A549 (cell line): ENCODE measurements around the gene ATP2C2.

Source experiments
- CEBPB ChIP-seq, 2 experiments: fragments of >200 bp in 1 of 2; sonication (Bioruptor Twin) in 1 of 2; formaldehyde crosslinking in 1 of 2; IDR thresholded peaks; 2 replicates each; pipeline ENCODE4 v1.6.1; 2012 to 2016
- CHD2 ChIP-seq: fragments of 150-350 bp; IDR thresholded peaks from 2 replicates; pipeline ENCODE4 v1.6.1; 2014; ENCODE audit warnings: low read length; ENCODE audit not compliant: partially characterized antibody
- FOXS1 ChIP-seq: fragments of 250-450 bp; sonication (Bioruptor Pico); IDR thresholded peaks from 2 replicates; pipeline ENCODE4 v1.5.0; 2020; ENCODE audit warnings: mild to moderate bottlenecking, moderate library complexity
- NFE2L2 ChIP-seq: fragments of 150-350 bp; conservative IDR thresholded peaks from 2 replicates; pipeline ENCODE4 v1.6.1; 2014; ENCODE audit warnings: low read length
- POLR2A ChIP-seq: IDR thresholded peaks from 2 replicates; pipeline ENCODE4 v1.6.1; 2012; ENCODE audit warnings: mild to moderate bottlenecking, low read length
- RFX5 ChIP-seq: fragments of 450-650 bp; IDR thresholded peaks from 2 replicates; pipeline ENCODE4 v1.7.1; 2014; ENCODE audit warnings: antibody characterized with exemption, mild to moderate bottlenecking, moderate library complexity
- RNF2 ChIP-seq: fragments of 200-600 bp; sonication (generic); IDR thresholded peaks from 2 replicates; pipeline ENCODE4 v1.6.1; 2016; ENCODE audit warnings: low read depth, mild to moderate bottlenecking, antibody characterized with exemption, moderate library complexity, borderline replicate concordance
- TF ChIP-seq, protein P1 (sequence below): fragments of >200 bp; sonication (Bioruptor Twin); formaldehyde crosslinking; IDR thresholded peaks from 3 replicates; pipeline ENCODE4 v1.5.1; 2016
- TF ChIP-seq, protein P2 (sequence below): IDR thresholded peaks from 2 replicates; pipeline ENCODE4 v1.6.1; 2012
- TF ChIP-seq, protein P3 (sequence below): fragments of 200-600 bp; sonication (generic); IDR thresholded peaks from 2 replicates; pipeline ENCODE4 v1.6.1; 2016; ENCODE audit warnings: antibody characterized with exemption, mild to moderate bottlenecking, moderate library complexity
- TF ChIP-seq, protein P4 (sequence below): fragments of 150-350 bp; IDR thresholded peaks from 2 replicates; pipeline ENCODE4 v1.6.1; 2014; ENCODE audit warnings: low read depth, mild to moderate bottlenecking, low read length
- TF ChIP-seq, protein P5 (sequence below): fragments of 450-650 bp; IDR thresholded peaks from 2 replicates; pipeline ENCODE4 v1.6.1; 2014; ENCODE audit warnings: antibody characterized with exemption

DNA sequence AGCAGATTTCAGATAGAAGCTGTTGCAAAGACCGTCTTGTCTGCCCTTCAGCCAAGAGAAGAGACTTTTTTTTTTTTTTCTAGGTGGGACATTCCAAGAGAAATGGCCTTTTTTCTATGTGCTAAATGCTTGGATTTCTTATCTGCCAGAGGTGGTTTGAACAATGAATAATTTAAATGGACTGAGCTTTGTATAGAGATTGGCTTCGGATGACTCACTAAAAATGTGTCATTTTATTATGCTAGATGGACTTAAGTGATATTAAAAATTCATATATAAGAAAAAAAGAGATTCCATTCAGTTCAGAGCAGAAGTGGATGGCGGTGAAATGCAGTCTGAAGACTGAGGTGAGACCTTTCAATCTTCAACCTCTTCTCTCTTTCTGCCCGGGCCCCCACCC is 77.7 kb downstream of the ATP2C2 start:
- TF ChIP-seq, protein P1, sequence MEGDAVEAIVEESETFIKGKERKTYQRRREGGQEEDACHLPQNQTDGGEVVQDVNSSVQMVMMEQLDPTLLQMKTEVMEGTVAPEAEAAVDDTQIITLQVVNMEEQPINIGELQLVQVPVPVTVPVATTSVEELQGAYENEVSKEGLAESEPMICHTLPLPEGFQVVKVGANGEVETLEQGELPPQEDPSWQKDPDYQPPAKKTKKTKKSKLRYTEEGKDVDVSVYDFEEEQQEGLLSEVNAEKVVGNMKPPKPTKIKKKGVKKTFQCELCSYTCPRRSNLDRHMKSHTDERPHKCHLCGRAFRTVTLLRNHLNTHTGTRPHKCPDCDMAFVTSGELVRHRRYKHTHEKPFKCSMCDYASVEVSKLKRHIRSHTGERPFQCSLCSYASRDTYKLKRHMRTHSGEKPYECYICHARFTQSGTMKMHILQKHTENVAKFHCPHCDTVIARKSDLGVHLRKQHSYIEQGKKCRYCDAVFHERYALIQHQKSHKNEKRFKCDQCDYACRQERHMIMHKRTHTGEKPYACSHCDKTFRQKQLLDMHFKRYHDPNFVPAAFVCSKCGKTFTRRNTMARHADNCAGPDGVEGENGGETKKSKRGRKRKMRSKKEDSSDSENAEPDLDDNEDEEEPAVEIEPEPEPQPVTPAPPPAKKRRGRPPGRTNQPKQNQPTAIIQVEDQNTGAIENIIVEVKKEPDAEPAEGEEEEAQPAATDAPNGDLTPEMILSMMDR: no peak
- TF ChIP-seq, protein P2, sequence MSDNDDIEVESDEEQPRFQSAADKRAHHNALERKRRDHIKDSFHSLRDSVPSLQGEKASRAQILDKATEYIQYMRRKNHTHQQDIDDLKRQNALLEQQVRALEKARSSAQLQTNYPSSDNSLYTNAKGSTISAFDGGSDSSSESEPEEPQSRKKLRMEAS: no peak
- TF ChIP-seq RFX5 (no peak), RNF2 (no peak), CEBPB (IDR thresholded peaks at IDR 0.05) (no peak), NFE2L2 (no peak), CHD2 (no peak), FOXS1 (CRISPR knock-in tag) (no peak), POLR2A (no peak)
- TF ChIP-seq, protein P3, sequence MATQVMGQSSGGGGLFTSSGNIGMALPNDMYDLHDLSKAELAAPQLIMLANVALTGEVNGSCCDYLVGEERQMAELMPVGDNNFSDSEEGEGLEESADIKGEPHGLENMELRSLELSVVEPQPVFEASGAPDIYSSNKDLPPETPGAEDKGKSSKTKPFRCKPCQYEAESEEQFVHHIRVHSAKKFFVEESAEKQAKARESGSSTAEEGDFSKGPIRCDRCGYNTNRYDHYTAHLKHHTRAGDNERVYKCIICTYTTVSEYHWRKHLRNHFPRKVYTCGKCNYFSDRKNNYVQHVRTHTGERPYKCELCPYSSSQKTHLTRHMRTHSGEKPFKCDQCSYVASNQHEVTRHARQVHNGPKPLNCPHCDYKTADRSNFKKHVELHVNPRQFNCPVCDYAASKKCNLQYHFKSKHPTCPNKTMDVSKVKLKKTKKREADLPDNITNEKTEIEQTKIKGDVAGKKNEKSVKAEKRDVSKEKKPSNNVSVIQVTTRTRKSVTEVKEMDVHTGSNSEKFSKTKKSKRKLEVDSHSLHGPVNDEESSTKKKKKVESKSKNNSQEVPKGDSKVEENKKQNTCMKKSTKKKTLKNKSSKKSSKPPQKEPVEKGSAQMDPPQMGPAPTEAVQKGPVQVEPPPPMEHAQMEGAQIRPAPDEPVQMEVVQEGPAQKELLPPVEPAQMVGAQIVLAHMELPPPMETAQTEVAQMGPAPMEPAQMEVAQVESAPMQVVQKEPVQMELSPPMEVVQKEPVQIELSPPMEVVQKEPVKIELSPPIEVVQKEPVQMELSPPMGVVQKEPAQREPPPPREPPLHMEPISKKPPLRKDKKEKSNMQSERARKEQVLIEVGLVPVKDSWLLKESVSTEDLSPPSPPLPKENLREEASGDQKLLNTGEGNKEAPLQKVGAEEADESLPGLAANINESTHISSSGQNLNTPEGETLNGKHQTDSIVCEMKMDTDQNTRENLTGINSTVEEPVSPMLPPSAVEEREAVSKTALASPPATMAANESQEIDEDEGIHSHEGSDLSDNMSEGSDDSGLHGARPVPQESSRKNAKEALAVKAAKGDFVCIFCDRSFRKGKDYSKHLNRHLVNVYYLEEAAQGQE: no peak
- TF ChIP-seq, protein P4, sequence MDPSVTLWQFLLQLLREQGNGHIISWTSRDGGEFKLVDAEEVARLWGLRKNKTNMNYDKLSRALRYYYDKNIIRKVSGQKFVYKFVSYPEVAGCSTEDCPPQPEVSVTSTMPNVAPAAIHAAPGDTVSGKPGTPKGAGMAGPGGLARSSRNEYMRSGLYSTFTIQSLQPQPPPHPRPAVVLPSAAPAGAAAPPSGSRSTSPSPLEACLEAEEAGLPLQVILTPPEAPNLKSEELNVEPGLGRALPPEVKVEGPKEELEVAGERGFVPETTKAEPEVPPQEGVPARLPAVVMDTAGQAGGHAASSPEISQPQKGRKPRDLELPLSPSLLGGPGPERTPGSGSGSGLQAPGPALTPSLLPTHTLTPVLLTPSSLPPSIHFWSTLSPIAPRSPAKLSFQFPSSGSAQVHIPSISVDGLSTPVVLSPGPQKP: no peak
- TF ChIP-seq, protein P5, sequence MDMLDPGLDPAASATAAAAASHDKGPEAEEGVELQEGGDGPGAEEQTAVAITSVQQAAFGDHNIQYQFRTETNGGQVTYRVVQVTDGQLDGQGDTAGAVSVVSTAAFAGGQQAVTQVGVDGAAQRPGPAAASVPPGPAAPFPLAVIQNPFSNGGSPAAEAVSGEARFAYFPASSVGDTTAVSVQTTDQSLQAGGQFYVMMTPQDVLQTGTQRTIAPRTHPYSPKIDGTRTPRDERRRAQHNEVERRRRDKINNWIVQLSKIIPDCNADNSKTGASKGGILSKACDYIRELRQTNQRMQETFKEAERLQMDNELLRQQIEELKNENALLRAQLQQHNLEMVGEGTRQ: no peak
